CD14-positive monocyte (primary cell): ENCODE data around the gene NLGN1. TPM values are rescaled to one million over a fixed set of nuclear protein-coding genes. Genes with fewer than 3 reads are reported as not detected.

Experiments used
- DNase-seq, 3 donors: peaks; one replicate each; pipeline ENCODE4 v3.0.0-alpha.2; 2011 to 2022
- H2AFZ ChIP-seq: 2 replicates; pipeline ENCODE4 v1.6.0; 2012; ENCODE audit warnings: mild to moderate bottlenecking, low read depth, low read length, inconsistent platforms; ENCODE audit not compliant: insufficient read depth, poor library complexity, severe bottlenecking
- H3K27ac ChIP-seq, 2 donors: 1 replicate in 1 of 2; 2 replicates in 1 of 2; pipeline ENCODE4 v1.5.1; 2012 to 2013; ENCODE audit warnings: low read length in 2 of 2, control low read depth in 1 of 2, inconsistent platforms in 1 of 2, low read depth in 1 of 2, mild to moderate bottlenecking in 1 of 2
- H3K27me3 ChIP-seq, 2 donors: one replicate each; pipeline versions ENCODE4 v1.6.0 to v1.6.1; 2011 to 2013; ENCODE audit warnings: low read length in 2 of 2; ENCODE audit not compliant: control insufficient read depth in 2 of 2, insufficient read depth in 2 of 2
- H3K36me3 ChIP-seq, 2 donors: replicated peaks in 1 of 2; 1 replicate in 1 of 2; 2 replicates in 1 of 2; pipeline versions ENCODE4 v1.5.1 to v1.6.1; 2012 to 2013; ENCODE audit warnings: low read length in 2 of 2, control low read depth in 1 of 2, inconsistent platforms in 1 of 2, mild to moderate bottlenecking in 1 of 2; ENCODE audit not compliant: insufficient read depth in 2 of 2, control insufficient read depth in 1 of 2
- H3K4me1 ChIP-seq, 2 donors: 1 replicate in 1 of 2; 2 replicates in 1 of 2; pipeline versions ENCODE4 v1.5.1 to v1.6.1; 2012 to 2013; ENCODE audit warnings: low read length in 2 of 2, control low read depth in 1 of 2, inconsistent platforms in 1 of 2, mild to moderate bottlenecking in 1 of 2, moderate library complexity in 1 of 2; ENCODE audit not compliant: insufficient read depth in 2 of 2, control insufficient read depth in 1 of 2
- H3K4me2 ChIP-seq: replicated peaks from 2 replicates; pipeline ENCODE3; 2012; ENCODE audit warnings: low read length, moderate library complexity, mild to moderate bottlenecking; ENCODE audit not compliant: poor library complexity, severe bottlenecking; ENCODE audit errors: extremely low read depth
- H3K4me3 ChIP-seq, 3 experiments: fragments of 200-600 bp in 1 of 3; sonication (generic) in 1 of 3; replicated peaks in 1 of 3; 1 replicate in 2 of 3; 2 replicates in 1 of 3; pipeline ENCODE4 v1.5.1; 2011 to 2013; ENCODE audit warnings: low read length in 3 of 3, mild to moderate bottlenecking in 3 of 3, control low read depth in 2 of 3, low read depth in 2 of 3, inconsistent platforms in 1 of 3, moderate library complexity in 1 of 3
- H3K79me2 ChIP-seq: 2 replicates; pipeline ENCODE4 v1.6.0; 2012; ENCODE audit warnings: mild to moderate bottlenecking, control low read depth, inconsistent platforms, low read length, moderate library complexity; ENCODE audit not compliant: insufficient read depth
- H3K9ac ChIP-seq: 2 replicates; pipeline ENCODE4 v1.6.0; 2017; ENCODE audit warnings: low read length, mild to moderate bottlenecking; ENCODE audit not compliant: insufficient read depth, poor library complexity, severe bottlenecking
- H3K9me3 ChIP-seq, 2 donors: replicated peaks in 1 of 2; 1 replicate in 1 of 2; 2 replicates in 1 of 2; pipeline versions ENCODE4 v1.5.1 to v1.6.1; 2012 to 2013; ENCODE audit warnings: low read length in 2 of 2, control low read depth in 1 of 2; ENCODE audit not compliant: control insufficient read depth in 1 of 2, insufficient read depth in 1 of 2
- H4K20me1 ChIP-seq: 2 replicates; pipeline ENCODE4 v1.6.0; 2012; ENCODE audit warnings: mild to moderate bottlenecking, low read length, control low read depth, moderate library complexity; ENCODE audit not compliant: insufficient read depth
- H3K27ac Mint-ChIP-seq, 7 donors: one replicate each; pipeline ENCODE4 v1.8.0; 2020; ENCODE audit warnings: mild to moderate bottlenecking in 7 of 7, mixed read lengths in 7 of 7, moderate library complexity in 6 of 7, inconsistent platforms in 2 of 7
- H3K27me3 Mint-ChIP-seq, 3 donors: one replicate each; pipeline ENCODE4 v1.8.0; 2021 to 2022; ENCODE audit warnings: low read depth in 3 of 3, mild to moderate bottlenecking in 3 of 3, mixed read lengths in 3 of 3, moderate library complexity in 3 of 3, inconsistent platforms in 1 of 3
- H3K36me3 Mint-ChIP-seq, 2 donors: one replicate each; pipeline ENCODE4 v1.8.0; 2020; ENCODE audit warnings: mixed read lengths in 2 of 2, inconsistent platforms in 1 of 2, mild to moderate bottlenecking in 1 of 2
- H3K4me1 Mint-ChIP-seq: one replicate; pipeline ENCODE4 v1.8.0; 2020; ENCODE audit warnings: mild to moderate bottlenecking, mixed read lengths
- H3K4me3 Mint-ChIP-seq, 2 donors: one replicate each; pipeline ENCODE4 v1.8.0; 2020; ENCODE audit warnings: mild to moderate bottlenecking in 2 of 2, mixed read lengths in 2 of 2, moderate library complexity in 1 of 2
- H3K9me3 Mint-ChIP-seq, 7 donors: one replicate each; pipeline ENCODE4 v1.8.0; 2020 to 2022; ENCODE audit warnings: mixed read lengths in 7 of 7, mild to moderate bottlenecking in 6 of 7, moderate library complexity in 6 of 7, inconsistent platforms in 2 of 7
- WGBS: methylation state at CpG from one replicate; pipeline ENCODE4 v1.1.5; 2013; ENCODE audit warnings: missing lambda C conversion rate; ENCODE audit not compliant: insufficient coverage; 5-methylcytosine and 5-hydroxymethylcytosine counted together
- intact Hi-C, 2 donors: fragments of 100-400 bp; cut with micrococcal nuclease; formaldehyde crosslinking; loops; one replicate each; pipeline versions ENCODE4 v1.15.0 to v1.15.1; 2023
- polyA plus RNA-seq, 3 donors: library from polyadenylated mRNA; depleted of rRNA in 1 of 3; unstranded in 2 of 3; stranded (reverse) in 1 of 3; fragments of 300-500 nt in 2 of 3; fragments of >200 nt in 1 of 3; fragmentation: Illumina TruSeq in 2 of 3; gene quantifications; 1 replicate in 2 of 3; 2 replicates in 1 of 3; pipeline ENCODE4 v1.2.3, GENCODE V29; 2012 to 2021
- TF ChIP-seq, protein P1 (sequence below): fragments of 200-600 bp; IDR thresholded peaks from one replicate; pipeline ENCODE4 v1.8.0; 2022; ENCODE audit warnings: antibody characterized with exemption, mild to moderate bottlenecking

Gene NLGN1
- polyA plus RNA-seq, 3 donors: not detected

DNA sequence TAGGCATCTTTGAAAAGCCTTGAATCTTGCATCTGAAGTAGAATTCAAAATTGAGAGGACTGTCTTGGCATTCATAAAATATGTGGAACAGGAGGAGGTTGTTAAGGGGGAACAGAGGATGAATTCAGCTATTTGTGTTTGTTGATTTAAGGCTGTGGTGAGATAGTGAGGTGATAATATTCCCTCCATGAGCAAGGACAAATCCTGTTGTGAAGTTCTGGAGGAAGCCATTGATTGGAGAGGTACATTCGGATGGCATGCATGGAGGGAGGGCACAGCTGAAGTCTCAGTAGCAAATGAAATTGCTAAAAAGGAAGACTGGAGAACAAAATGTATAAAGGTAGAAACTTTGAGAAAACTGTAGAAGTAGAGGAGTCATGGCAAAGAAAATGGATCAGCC, 443.8 kb downstream of the NLGN1 start:
- DNase-seq: no peak
- Histone ChIP-seq H3K9me3 (no peaks in the 10 kb centered on the region), H3K79me2 (no peaks in the 10 kb centered on the region), H3K4me2 (no peak overlapping the region), H3K4me1 (no peaks in the 10 kb centered on the region), H3K27me3 (no peaks in the 10 kb centered on the region), H3K36me3 (no peaks in the 10 kb centered on the region), H3K4me3 (no peak overlapping the region), H4K20me1 (no peaks in the 10 kb centered on the region), H2AFZ (no peak overlapping the region), H3K27ac (no peak overlapping the region), H3K9ac (no peak overlapping the region)
- TF ChIP-seq, protein P1, sequence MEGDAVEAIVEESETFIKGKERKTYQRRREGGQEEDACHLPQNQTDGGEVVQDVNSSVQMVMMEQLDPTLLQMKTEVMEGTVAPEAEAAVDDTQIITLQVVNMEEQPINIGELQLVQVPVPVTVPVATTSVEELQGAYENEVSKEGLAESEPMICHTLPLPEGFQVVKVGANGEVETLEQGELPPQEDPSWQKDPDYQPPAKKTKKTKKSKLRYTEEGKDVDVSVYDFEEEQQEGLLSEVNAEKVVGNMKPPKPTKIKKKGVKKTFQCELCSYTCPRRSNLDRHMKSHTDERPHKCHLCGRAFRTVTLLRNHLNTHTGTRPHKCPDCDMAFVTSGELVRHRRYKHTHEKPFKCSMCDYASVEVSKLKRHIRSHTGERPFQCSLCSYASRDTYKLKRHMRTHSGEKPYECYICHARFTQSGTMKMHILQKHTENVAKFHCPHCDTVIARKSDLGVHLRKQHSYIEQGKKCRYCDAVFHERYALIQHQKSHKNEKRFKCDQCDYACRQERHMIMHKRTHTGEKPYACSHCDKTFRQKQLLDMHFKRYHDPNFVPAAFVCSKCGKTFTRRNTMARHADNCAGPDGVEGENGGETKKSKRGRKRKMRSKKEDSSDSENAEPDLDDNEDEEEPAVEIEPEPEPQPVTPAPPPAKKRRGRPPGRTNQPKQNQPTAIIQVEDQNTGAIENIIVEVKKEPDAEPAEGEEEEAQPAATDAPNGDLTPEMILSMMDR: no peak
- no peaks in the 10 kb centered on the region for H3K4me1 Mint-ChIP-seq
- H3K4me3 Mint-ChIP-seq: no peak overlapping the region
- peaks cover 0 to 6% (median 0%) of the 10 kb centered on the region in 7 donors for H3K9me3 Mint-ChIP-seq
- 57% methylated on average over 1 of the region's 1 CpG for WGBS
- H3K36me3 Mint-ChIP-seq: no peaks in the 10 kb centered on the region
- peaks cover 0 to 2% (median 0%) of the 10 kb centered on the region in 3 donors for H3K27me3 Mint-ChIP-seq
- intact Hi-C loops: no loop called here
- no peak overlapping the region for H3K27ac Mint-ChIP-seq

DNA sequence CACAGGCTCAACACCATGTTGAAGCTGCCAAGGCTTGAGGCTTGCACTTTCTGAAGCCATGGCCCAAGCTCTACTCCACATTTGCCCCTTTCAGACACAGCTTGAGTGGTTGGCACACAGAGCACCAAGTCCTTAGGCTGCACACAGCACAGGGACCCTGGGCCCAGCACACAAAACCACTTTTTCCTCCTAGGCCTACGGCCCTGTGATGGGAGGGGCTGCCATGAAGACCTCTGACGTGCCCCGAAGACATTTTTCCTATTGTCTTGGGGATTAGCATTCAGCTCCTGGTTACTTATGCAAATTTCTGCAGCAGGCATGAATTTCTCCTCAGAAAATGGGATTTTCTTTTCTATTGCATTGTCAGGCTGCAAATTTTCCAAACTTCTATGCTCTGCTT, 445.5 kb downstream of the NLGN1 start:
- Mint-ChIP-seq H3K4me3 (no peak overlapping the region), H3K36me3 (no peaks in the 10 kb centered on the region), H3K27me3 (peaks cover 0 to 2% (median 0%) of the 10 kb centered on the region in 3 donors), H3K9me3 (peaks cover 0 to 6% (median 0%) of the 10 kb centered on the region in 7 donors), H3K27ac (no peak overlapping the region), H3K4me1 (no peaks in the 10 kb centered on the region)
- H3K27me3 ChIP-seq: no peaks in the 10 kb centered on the region
- H3K27ac ChIP-seq: no peak overlapping the region
- intact Hi-C loops: no loop called here
- H3K9ac ChIP-seq: no peak overlapping the region
- H3K4me3 ChIP-seq: no peak overlapping the region
- 100% methylated on average over 2 of the region's 3 CpGs for WGBS
- H3K36me3 ChIP-seq: no peaks in the 10 kb centered on the region
- H4K20me1 ChIP-seq: no peaks in the 10 kb centered on the region
- TF ChIP-seq, protein P1: no peak
- H3K4me2 ChIP-seq: no peak overlapping the region
- H3K79me2 ChIP-seq: no peaks in the 10 kb centered on the region
- H3K4me1 ChIP-seq: no peaks in the 10 kb centered on the region
- no peaks in the 10 kb centered on the region for H3K9me3 ChIP-seq
- DNase-seq: no peak
- no peak overlapping the region for H2AFZ ChIP-seq
